Activated B cell treated with CpG ODN at 0.5 μM for 24 hours (primary cell): ENCODE measurements around the gene CCDC178. TPM values are rescaled to one million over a fixed set of nuclear protein-coding genes. Genes with fewer than 3 reads are reported as not detected.

ENCODE experiments used
- ATAC-seq: fragments of 200-7000 bp; cut with Tn5 transposase; one replicate; pipeline ENCODE4 v1.10.0; 2021; ENCODE audit warnings: low read depth, mild to moderate bottlenecking, moderate library complexity
- CTCF ChIA-PET: fragments of 350-600 bp; sonication (Branson Sonifier 250); formaldehyde crosslinking; loops from one replicate; lab custom pipeline; 2021; ENCODE audit warnings: antibody characterized with exemption; lab: Charles Lee
- POLR2A ChIA-PET: fragments of 350-600 bp; sonication (Branson Sonifier 250); formaldehyde crosslinking; loops from one replicate; lab custom pipeline; 2021; ENCODE audit warnings: antibody characterized with exemption; lab: Charles Lee
- DNase-seq: peaks from one replicate; pipeline ENCODE4 v3.0.0; 2022
- H3K27ac Mint-ChIP-seq: one replicate; pipeline ENCODE4 v1.8.0; 2020; ENCODE audit warnings: mixed read lengths
- H3K27me3 Mint-ChIP-seq: one replicate; pipeline ENCODE4 v1.8.0; 2021; ENCODE audit warnings: mixed read lengths
- H3K36me3 Mint-ChIP-seq: one replicate; pipeline ENCODE4 v1.8.0; 2021; ENCODE audit warnings: low read depth, mixed read lengths
- H3K4me1 Mint-ChIP-seq: one replicate; pipeline ENCODE4 v1.8.0; 2021; ENCODE audit warnings: mixed read lengths
- H3K4me3 Mint-ChIP-seq: one replicate; pipeline ENCODE4 v1.8.0; 2020; ENCODE audit warnings: mild to moderate bottlenecking, mixed read lengths
- H3K9me3 Mint-ChIP-seq: one replicate; pipeline ENCODE4 v1.8.0; 2020; ENCODE audit warnings: mixed read lengths
- intact Hi-C: fragments of 100-400 bp; cut with micrococcal nuclease; formaldehyde crosslinking; loops from one replicate; pipeline ENCODE4 v1.15.1; 2024
- total RNA-seq: library from RNA; stranded (reverse); gene quantifications from 2 replicates; pipeline ENCODE4 v1.2.3, GENCODE V29; 2022
- TF ChIP-seq, protein P1 (sequence below): fragments of 200-600 bp; IDR thresholded peaks from one replicate; pipeline ENCODE4 v1.8.0; 2022; ENCODE audit warnings: antibody characterized with exemption, mild to moderate bottlenecking

The CCDC178 gene
- total RNA-seq, 1 donor from 2014 or later = not detected

DNA sequence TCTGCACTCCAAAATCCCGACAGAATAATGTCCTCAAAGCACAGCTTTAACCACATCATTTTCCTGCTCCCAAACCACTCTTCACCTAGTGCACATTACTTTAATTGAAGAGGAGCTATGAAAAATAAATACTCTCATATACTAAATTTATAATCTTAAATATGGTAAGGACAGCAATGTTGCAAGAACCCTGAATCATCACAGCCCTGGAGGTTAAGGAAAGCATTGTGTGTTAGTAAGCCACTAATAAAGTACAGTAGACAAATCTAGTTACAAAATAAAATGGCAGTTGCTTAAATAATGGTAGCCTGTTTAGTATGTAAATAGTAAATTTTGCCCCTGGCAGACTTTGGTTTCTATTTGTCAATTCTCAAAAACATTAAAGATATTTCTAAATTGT, 27.0 kb upstream of the CCDC178 start:
- DNase-seq (no peak), ATAC-seq (no peak)
- H3K4me1 Mint-ChIP-seq = no peaks in the 10 kb centered on the region
- ChIA-PET POLR2A (no interaction called here), CTCF (no interaction called here)
- no peaks in the 10 kb centered on the region for H3K36me3 Mint-ChIP-seq
- H3K27ac Mint-ChIP-seq = no peak overlapping the region
- TF ChIP-seq, protein P1, sequence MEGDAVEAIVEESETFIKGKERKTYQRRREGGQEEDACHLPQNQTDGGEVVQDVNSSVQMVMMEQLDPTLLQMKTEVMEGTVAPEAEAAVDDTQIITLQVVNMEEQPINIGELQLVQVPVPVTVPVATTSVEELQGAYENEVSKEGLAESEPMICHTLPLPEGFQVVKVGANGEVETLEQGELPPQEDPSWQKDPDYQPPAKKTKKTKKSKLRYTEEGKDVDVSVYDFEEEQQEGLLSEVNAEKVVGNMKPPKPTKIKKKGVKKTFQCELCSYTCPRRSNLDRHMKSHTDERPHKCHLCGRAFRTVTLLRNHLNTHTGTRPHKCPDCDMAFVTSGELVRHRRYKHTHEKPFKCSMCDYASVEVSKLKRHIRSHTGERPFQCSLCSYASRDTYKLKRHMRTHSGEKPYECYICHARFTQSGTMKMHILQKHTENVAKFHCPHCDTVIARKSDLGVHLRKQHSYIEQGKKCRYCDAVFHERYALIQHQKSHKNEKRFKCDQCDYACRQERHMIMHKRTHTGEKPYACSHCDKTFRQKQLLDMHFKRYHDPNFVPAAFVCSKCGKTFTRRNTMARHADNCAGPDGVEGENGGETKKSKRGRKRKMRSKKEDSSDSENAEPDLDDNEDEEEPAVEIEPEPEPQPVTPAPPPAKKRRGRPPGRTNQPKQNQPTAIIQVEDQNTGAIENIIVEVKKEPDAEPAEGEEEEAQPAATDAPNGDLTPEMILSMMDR = no peak
- no peaks in the 10 kb centered on the region for H3K27me3 Mint-ChIP-seq
- intact Hi-C loops = no loop called here
- no peaks in the 10 kb centered on the region for H3K9me3 Mint-ChIP-seq
- no peak overlapping the region for H3K4me3 Mint-ChIP-seq

GRCh38 chr18:33466822-33467221, 26.3 kb upstream of the CCDC178 start:
- Mint-ChIP-seq H3K9me3 (no peaks in the 10 kb centered on the region), H3K4me3 (no peak overlapping the region), H3K27ac (no peak overlapping the region), H3K36me3 (no peaks in the 10 kb centered on the region), H3K4me1 (no peaks in the 10 kb centered on the region), H3K27me3 (no peaks in the 10 kb centered on the region)
- intact Hi-C loops = no loop called here
- TF ChIP-seq, protein P1 = no peak
- no peak for ATAC-seq
- POLR2A ChIA-PET = no interaction called here
- CTCF ChIA-PET = no interaction called here
- no peak for DNase-seq

DNA sequence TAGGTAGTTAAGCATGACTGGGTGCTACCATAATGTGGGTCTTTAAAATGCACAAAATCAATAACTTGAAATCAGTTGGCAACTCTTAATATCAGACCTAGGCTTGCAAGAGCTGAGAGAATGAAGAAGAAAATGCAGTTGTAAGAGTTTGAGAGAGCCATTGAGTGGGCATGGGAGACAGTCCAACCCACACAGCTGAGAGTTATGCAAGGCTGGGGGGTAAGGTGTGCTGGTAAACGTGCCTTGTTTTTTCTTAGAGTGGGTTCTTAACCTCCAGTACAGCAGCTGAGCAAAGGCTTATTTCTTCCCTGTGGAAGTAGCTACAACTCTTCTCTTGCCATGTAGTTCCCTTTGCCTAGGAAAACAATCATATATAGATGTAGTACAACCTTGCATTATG, 20.2 kb upstream of the CCDC178 start:
- Mint-ChIP-seq H3K4me1 (no peaks in the 10 kb centered on the region), H3K36me3 (no peaks in the 10 kb centered on the region), H3K27me3 (no peaks in the 10 kb centered on the region), H3K27ac (no peak overlapping the region), H3K4me3 (no peak overlapping the region), H3K9me3 (no peaks in the 10 kb centered on the region)
- intact Hi-C loops = no loop called here
- ChIA-PET CTCF (no interaction called here), POLR2A (no interaction called here)
- DNase-seq (no peak), ATAC-seq (no peak)
- TF ChIP-seq, protein P1 = no peak

DNA sequence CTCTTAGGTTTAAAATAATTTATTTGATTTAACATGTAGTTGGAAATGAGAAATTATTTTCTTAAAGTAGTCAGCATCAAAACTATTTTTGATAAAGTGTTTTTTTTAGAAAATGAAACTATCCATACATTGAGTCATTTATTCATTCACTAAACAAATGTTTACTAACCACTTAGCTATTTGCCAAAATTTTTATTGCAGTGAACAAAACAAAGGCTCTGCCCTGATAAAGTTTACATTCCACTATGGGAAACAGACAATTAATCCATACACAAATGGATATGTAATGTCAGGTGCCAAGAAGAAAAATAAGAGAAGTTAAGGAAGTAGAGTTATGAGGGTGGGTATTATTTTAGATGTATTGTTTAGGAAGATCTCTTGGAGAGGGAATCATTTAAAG, 19.1 kb upstream of the CCDC178 start:
- no peaks in the 10 kb centered on the region for H3K9me3 Mint-ChIP-seq
- no peaks in the 10 kb centered on the region for H3K4me1 Mint-ChIP-seq
- no peak for DNase-seq
- H3K27me3 Mint-ChIP-seq = no peaks in the 10 kb centered on the region
- no peaks in the 10 kb centered on the region for H3K36me3 Mint-ChIP-seq
- ChIA-PET POLR2A (no interaction called here), CTCF (interaction anchor here (0.6 kb wide), 1 partner anchor 34 kb away, joined by 5 read pairs; no protein-coding TSS in a partner anchor)
- intact Hi-C loops = no loop called here
- no peak overlapping the region for H3K27ac Mint-ChIP-seq
- TF ChIP-seq, protein P1 = no peak
- ATAC-seq = no peak
- no peak overlapping the region for H3K4me3 Mint-ChIP-seq

GRCh38 chr18:33446604-33447003, 6.1 kb upstream of the CCDC178 start:
- H3K36me3 Mint-ChIP-seq = no peaks in the 10 kb centered on the region
- ATAC-seq (no peak), DNase-seq (no peak)
- intact Hi-C loops = no loop called here
- ChIA-PET POLR2A (interaction anchor here (0.7 kb wide), 1 partner anchor 95 kb away, joined by 4 read pairs; no protein-coding TSS in a partner anchor), CTCF (no interaction called here)
- H3K27ac Mint-ChIP-seq = no peak overlapping the region
- no peaks in the 10 kb centered on the region for H3K4me1 Mint-ChIP-seq
- H3K9me3 Mint-ChIP-seq = no peaks in the 10 kb centered on the region
- peaks cover 5% of the 10 kb centered on the region for H3K27me3 Mint-ChIP-seq
- TF ChIP-seq, protein P1 = no peak
- H3K4me3 Mint-ChIP-seq = no peak overlapping the region
